Stimulated activated CD4-positive, alpha-beta T cell treated with anti-CD3 and anti-CD28 coated beads, TNF-alpha, amount 100 ng/mL, for 4 hours (primary cell): Measurements from ENCODE around the gene RRP12.

Experiments
- DNase-seq, 3 experiments: peaks; one replicate each; pipeline ENCODE4 v3.0.0-alpha.2; 2020; ENCODE audit warnings: low read depth in 3 of 3

Gene RRP12

DNA sequence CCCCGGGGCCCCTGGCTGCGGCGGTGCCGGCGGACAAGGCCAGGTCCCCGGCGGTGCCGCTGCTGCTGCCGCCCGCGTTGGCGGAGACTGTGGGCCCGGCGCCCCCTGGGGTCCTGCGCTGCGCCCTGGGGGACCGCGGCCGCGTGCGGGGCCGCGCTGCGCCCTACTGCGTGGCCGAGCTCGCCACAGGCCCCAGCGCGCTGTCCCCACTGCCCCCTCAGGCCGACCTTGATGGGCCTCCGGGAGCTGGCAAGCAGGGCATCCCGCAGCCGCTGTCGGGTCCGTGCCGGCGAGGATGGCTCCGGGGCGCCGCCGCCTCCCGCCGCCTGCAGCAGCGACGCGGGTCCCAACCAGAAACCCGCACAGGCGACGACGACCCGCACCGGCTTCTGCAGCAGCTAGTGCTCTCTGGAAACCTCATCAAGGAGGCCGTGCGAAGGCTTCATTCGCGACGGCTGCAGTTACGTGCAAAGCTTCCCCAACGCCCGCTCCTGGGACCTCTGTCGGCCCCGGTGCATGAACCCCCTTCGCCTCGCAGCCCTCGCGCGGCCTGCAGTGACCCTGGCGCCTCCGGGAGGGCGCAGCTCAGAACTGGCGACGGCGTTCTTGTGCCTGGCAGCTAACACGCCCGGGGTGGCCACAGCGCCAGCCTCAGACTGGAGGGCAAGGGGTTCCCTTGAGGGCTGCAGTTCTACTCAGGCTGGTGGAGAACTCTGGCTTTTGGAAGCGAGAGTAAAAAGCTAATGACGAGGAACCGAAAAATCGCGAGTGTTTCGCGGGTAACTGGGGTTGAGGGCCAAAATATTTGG, 81.3 kb downstream of the RRP12 start:
- peak; percentile 31 to 38 (median 32) for DNase-seq

GRCh38 chr10:97318772-97319651, 82.1 kb downstream of the RRP12 start, which contains the start of gene FRAT1:
Gene FRAT1 (plus strand): TSS chr10:97319271. CDS start chr10:97319454, 183 bp downstream.
- peak; percentile 77 to 85 (median 79) for DNase-seq

GRCh38 chr10:97314671-97315070, 86.5 kb downstream of the RRP12 start:
- no peak for DNase-seq

- no peak for DNase-seq
Observed at GRCh38 chr10:97312897-97313296, 88.2 kb downstream of the RRP12 start.

GRCh38 chr10:97311111-97311626, 90.0 kb downstream of the RRP12 start:
- DNase-seq, result no peak

- no peak for DNase-seq
Observed at GRCh38 chr10:97307866-97308780, 93.0 kb downstream of the RRP12 start.

DNA sequence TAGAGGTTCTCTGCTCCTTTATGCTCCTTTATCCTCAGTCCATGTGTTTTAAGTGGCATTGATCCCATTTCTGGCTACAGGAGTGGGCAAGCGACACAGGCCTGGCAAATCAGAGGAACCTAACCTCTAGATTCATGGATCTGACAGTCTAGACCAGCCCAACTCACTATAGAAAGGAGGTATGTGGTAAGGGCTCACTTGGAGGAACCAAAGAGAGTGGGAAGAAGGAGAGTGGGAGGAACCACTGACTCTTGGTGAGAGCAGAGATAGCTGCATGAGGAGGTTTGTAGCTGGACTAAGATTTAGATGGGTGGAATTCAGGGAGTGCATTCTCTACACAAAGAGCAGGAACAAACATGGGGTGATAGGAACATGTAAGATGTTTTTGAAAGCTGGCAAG, 93.7 kb downstream of the RRP12 start:
- no peak for DNase-seq
